Loucy (cell line): ENCODE measurements around the gene MYCL.

Source experiments
- CTCF ChIP-seq: fragments of 200-600 bp; sonication (generic); conservative IDR thresholded peaks from 2 replicates; pipeline ENCODE4 v1.5.1; 2014; ENCODE audit warnings: mild to moderate bottlenecking, antibody characterized with exemption, low read length
- EZH2phosphoT487 ChIP-seq: fragments of 200-600 bp; IDR thresholded peaks from 2 replicates; pipeline ENCODE4 v1.6.1; 2018; ENCODE audit warnings: antibody characterized with exemption, mild to moderate bottlenecking, moderate library complexity, borderline replicate concordance

DNA sequence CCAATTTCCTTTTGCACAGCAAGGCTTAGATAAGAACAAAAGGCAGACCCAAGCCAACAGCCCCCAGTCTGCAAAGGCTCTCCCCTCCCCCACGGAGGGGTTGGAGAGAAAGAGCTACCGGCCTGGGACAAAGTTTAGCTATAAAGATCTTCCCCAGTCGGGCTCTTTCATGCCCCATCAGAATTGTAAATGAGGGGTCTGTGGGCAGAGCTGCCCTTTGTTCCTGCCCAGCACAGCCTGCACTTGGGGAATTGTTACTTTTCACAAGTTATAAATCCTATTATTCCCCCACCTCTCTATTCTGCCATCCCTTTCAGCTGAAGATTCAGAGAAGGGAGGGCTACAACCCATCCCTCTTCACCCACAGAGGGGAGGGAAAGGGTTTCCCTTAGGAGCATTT is 3.5 kb downstream of the MYCL start:
- no peak for TF ChIP-seq CTCF
- no peak for TF ChIP-seq EZH2phosphoT487
